GM12878 (cell line): ENCODE measurements around the gene MAN2B1. TPM values are rescaled to one million over a fixed set of nuclear protein-coding genes. Genes with fewer than 3 reads are reported as not detected.

Experiments
- ATAC-seq: fragments of 200-7000 bp; cut with Tn5 transposase; 3 replicates; pipeline ENCODE4 v1.9.1; 2020; ENCODE audit warnings: mild to moderate bottlenecking, moderate library complexity
- BruUV-seq: library from RNA; stranded (reverse); fragments of 400-500 nt; replicated peaks from 2 replicates; lab custom pipeline; 2021; lab: Mats Ljungman, UMichigan
- CTCF ChIA-PET: fragments of 300-600 bp; sonication (Branson Sonifier 250); formaldehyde crosslinking; extraction: SDS; loops from one replicate; lab custom pipeline; 2021; ENCODE audit warnings: inconsistent platforms; lab: Yijun Ruan, JAX
- POLR2A ChIA-PET: fragments of 350-600 bp; formaldehyde crosslinking; extraction: SDS; loops from one replicate; lab custom pipeline; 2021; ENCODE audit warnings: inconsistent platforms; lab: Charles Lee
- RAD21 ChIA-PET: fragments of 300-600 bp; sonication (Branson Sonifier 250); formaldehyde crosslinking; loops from one replicate; lab custom pipeline; 2023; ENCODE audit warnings: antibody characterized with exemption; ENCODE audit not compliant: unreplicated experiment; lab: Charles Lee
- SMC1A ChIA-PET: fragments of 300-600 bp; sonication (Branson Sonifier 250); formaldehyde crosslinking; loops from one replicate; lab custom pipeline; 2023; ENCODE audit not compliant: unreplicated experiment, uncharacterized antibody; lab: Charles Lee
- DNase-seq: peaks from one replicate; pipeline ENCODE4 v3.0.0-alpha.2; 2011; ENCODE audit warnings: low read depth, low spot score
- FAIRE-seq: peaks from 3 replicates; lab custom pipeline; 2011; peaks lifted over from hg19 to GRCh38; lab: Jason Lieb, UNC
- H2AFZ ChIP-seq: 2 replicates; pipeline ENCODE4 v1.6.0; 2011; ENCODE audit warnings: low read depth, low read length, control low read depth; ENCODE audit not compliant: control insufficient read depth
- H3K27ac ChIP-seq: 2 replicates; pipeline ENCODE4 v1.5.1; 2011; ENCODE audit warnings: control low read depth; ENCODE audit not compliant: control insufficient read depth, insufficient read depth
- H3K27me3 ChIP-seq, 2 experiments: replicated peaks in 1 of 2; 2 replicates each; pipeline versions ENCODE4 v1.6.0 to v1.6.1; 2011; ENCODE audit warnings: low read length in 1 of 2; ENCODE audit not compliant: control insufficient read depth in 2 of 2, insufficient read depth in 2 of 2
- H3K36me3 ChIP-seq, 2 experiments: 2 replicates each; pipeline ENCODE4 v1.5.1; 2011; ENCODE audit warnings: low read length in 1 of 2; ENCODE audit not compliant: control insufficient read depth in 2 of 2, insufficient read depth in 2 of 2
- H3K4me1 ChIP-seq: 2 replicates; pipeline ENCODE4 v1.6.1; 2011; ENCODE audit warnings: mild to moderate bottlenecking, low read length, moderate library complexity, mixed read lengths; ENCODE audit not compliant: control insufficient read depth, insufficient read depth
- H3K4me2 ChIP-seq: 2 replicates; pipeline ENCODE4 v1.6.0; 2011; ENCODE audit warnings: control low read depth; ENCODE audit not compliant: control insufficient read depth, insufficient read depth
- H3K4me3 ChIP-seq: fragments of 200-600 bp; sonication (generic); 2 replicates; pipeline ENCODE4 v1.5.1; 2016
- H3K79me2 ChIP-seq: 2 replicates; pipeline ENCODE4 v1.6.0; 2011; ENCODE audit warnings: low read length; ENCODE audit not compliant: control insufficient read depth, insufficient read depth
- H3K9ac ChIP-seq: 2 replicates; pipeline ENCODE4 v1.8.0; 2011; ENCODE audit warnings: low read length, control low read depth, mixed read lengths; ENCODE audit not compliant: control insufficient read depth, insufficient read depth
- H3K9me3 ChIP-seq: replicated peaks from 3 replicates; pipeline ENCODE4 v1.5.1; 2011; ENCODE audit warnings: mild to moderate bottlenecking, low read length; ENCODE audit not compliant: control insufficient read depth, insufficient read depth
- H4K20me1 ChIP-seq: 2 replicates; pipeline ENCODE4 v1.6.0; 2011; ENCODE audit not compliant: control insufficient read depth, insufficient read depth
- CHD4 ChIP-seq: fragments of 200-600 bp; sonication (generic); IDR thresholded peaks from 2 replicates; pipeline ENCODE4 v1.6.1; 2016; ENCODE audit warnings: mild to moderate bottlenecking
- CREB1 ChIP-seq: IDR thresholded peaks from 2 replicates; pipeline ENCODE4 v1.6.1; 2012; ENCODE audit warnings: low read depth, mild to moderate bottlenecking, inconsistent platforms
- CTCF ChIP-seq, 3 experiments: IDR thresholded peaks in 2 of 3; conservative IDR thresholded peaks in 1 of 3; 2 replicates each; pipeline ENCODE4 v1.5.1; 2011; ENCODE audit warnings: low read depth in 3 of 3, low read length in 3 of 3, mild to moderate bottlenecking in 3 of 3, control low read depth in 2 of 3, moderate library complexity in 2 of 3, inconsistent platforms in 1 of 3, mixed read lengths in 1 of 3; ENCODE audit not compliant: control insufficient read depth in 2 of 3, insufficient read depth in 1 of 3; ENCODE audit errors: extremely low read depth in 1 of 3
- ELK1 ChIP-seq: IDR thresholded peaks from 2 replicates; pipeline ENCODE4 v1.6.1; 2012; ENCODE audit warnings: low read depth, low read length, improper control_type of control experiment
- HDAC2 ChIP-seq: fragments of 200-600 bp; sonication (generic); IDR thresholded peaks from 2 replicates; pipeline ENCODE4 v1.6.1; 2017
- HSF1 ChIP-seq: fragments of 150-350 bp; IDR thresholded peaks from 2 replicates; pipeline ENCODE4 v1.6.1; 2014; ENCODE audit warnings: mild to moderate bottlenecking, low read depth, low read length
- JUNB ChIP-seq: IDR thresholded peaks from 2 replicates; pipeline ENCODE4 v1.6.1; 2016; ENCODE audit warnings: antibody characterized with exemption, mild to moderate bottlenecking
- NFYA ChIP-seq: IDR thresholded peaks from 2 replicates; pipeline ENCODE4 v1.6.1; 2011; ENCODE audit warnings: low read depth, mild to moderate bottlenecking, low read length, improper control_type of control experiment, borderline replicate concordance
- NR2F1 ChIP-seq: fragments of 450-650 bp; conservative IDR thresholded peaks from 2 replicates; pipeline ENCODE4 v1.6.1; 2017; ENCODE audit warnings: mild to moderate bottlenecking
- RCOR1 ChIP-seq: conservative IDR thresholded peaks from 2 replicates; pipeline ENCODE4 v1.6.1; 2012; ENCODE audit warnings: low read depth, low read length, improper control_type of control experiment
- TAF1 ChIP-seq: IDR thresholded peaks from 2 replicates; pipeline ENCODE4 v1.6.1; 2011; ENCODE audit warnings: mild to moderate bottlenecking, low read depth, low read length, borderline replicate concordance
- TCF12 ChIP-seq: IDR thresholded peaks from 2 replicates; pipeline ENCODE4 v1.6.1; 2011; ENCODE audit warnings: low read depth, mild to moderate bottlenecking, low read length
- ZZZ3 ChIP-seq: IDR thresholded peaks from 2 replicates; pipeline ENCODE4 v1.6.1; 2011; ENCODE audit warnings: low read depth; ENCODE audit not compliant: control insufficient read depth, insufficient read length
- WGBS: methylation state at CpG from one replicate; pipeline ENCODE4 v1.1.6; 2016; ENCODE audit warnings: low lambda C conversion rate; ENCODE audit not compliant: insufficient replicate concordance, insufficient coverage; ENCODE audit errors: missing lambda C conversion rate; 5-methylcytosine and 5-hydroxymethylcytosine counted together
- in situ Hi-C: fragments of 300-500 bp; cut with MboI; formaldehyde crosslinking; loops from 9 replicates; pipeline ENCODE4 v1.14.3; 2018; ENCODE audit warnings: mixed read lengths
- intact Hi-C: fragments of 100-400 bp; cut with micrococcal nuclease; formaldehyde crosslinking; loops from one replicate; pipeline ENCODE4 v1.14.2; 2022; ENCODE audit not compliant: unreplicated experiment
- polyA plus RNA-seq, 11 experiments: library from polyadenylated mRNA; depleted of rRNA in 4 of 11; unstranded in 6 of 11; stranded (reverse) in 5 of 11; fragments of >200 nt; fragmentation: Nextera tagmentation in 4 of 11; fragmentation: Illumina TruSeq in 1 of 11; extraction: Ambion mirVana in 4 of 11; extraction: Trizol in 1 of 11; gene quantifications; 1 replicate in 1 of 11; 2 replicates in 10 of 11; pipeline versions ENCODE4 v1.2.1 to v1.2.3, GENCODE V29; 2011 to 2016; ENCODE audit warnings: inconsistent platforms in 2 of 11, missing spikeins in 2 of 11, low read depth in 1 of 11
- total RNA-seq, 4 experiments: library from RNA; depleted of rRNA in 3 of 4; stranded (reverse); fragments of >200 nt in 3 of 4; fragmentation: Illumina TruSeq in 1 of 4; extraction: Trizol in 1 of 4; gene quantifications; 2 replicates each; pipeline versions ENCODE4 v1.2.1 to v1.2.3, GENCODE V29; 2013 to 2021

The MAN2B1 gene
- total and polyA plus RNA-seq, 10 of the 15 experiments (the other 5 are each of a cell fraction or from before 2014, with no cell fraction given) = 7.6 to 224 (median 81.4) TPM

GRCh38 chr19:12687496-12688196 lies 21.1 kb upstream of the MAN2B1 start, which contains the start of gene GNG14:
TSS of gene GNG14 (plus strand) at chr19:12687998. CDS start at chr19:12688049, 51 bp downstream.
- DNase-seq = no peak
- no peak within 1 kb of the TSS for H3K27ac ChIP-seq
- BruUV-seq = no TSS peak
- no peak within 1 kb of the TSS for H2AFZ ChIP-seq
- TF ChIP-seq TAF1 (no peak), CHD4 (no peak), TCF12 (no peak), ZZZ3 (no peak), HDAC2 (no peak), CTCF (IDR thresholded peaks at IDR 0.05 in 2 of 3, conservative IDR thresholded peaks at IDR 0.05 in 1 of 3; ENCODE audit: control insufficient read depth in 2 of 3, extremely low read depth in 1 of 3, insufficient read depth in 1 of 3, low read depth in 3 of 3, low read length in 3 of 3) (no peak), NR2F1 (no peak), CREB1 (no peak), ELK1 (no peak), RCOR1 (no peak), NFYA (no peak), JUNB (no peak), HSF1 (no peak)
- TF ChIP-seq, all 136 proteins: peak for 0
- ATAC-seq = no peak
- Histone ChIP-seq H3K4me3 (no peak within 1 kb of the TSS), H3K4me1 (no peaks in the 10 kb centered on the region), H3K27me3 (no peaks in the 10 kb centered on the region), H3K36me3 (peaks cover 0 to 2% of the 10 kb centered on the region in 2 experiments; a peak in 3 of 4 replicates), H4K20me1 (no peaks in the 10 kb centered on the region), H3K9ac (no peak within 1 kb of the TSS), H3K9me3 (no peaks in the 10 kb centered on the region), H3K79me2 (no peaks in the 10 kb centered on the region), H3K4me2 (no peak within 1 kb of the TSS)
- no peak for FAIRE-seq
- WGBS = 80% methylated on average over 9 of the region's 9 CpGs
- SMC1A ChIA-PET = interaction anchor here (0.6 kb wide), 1 partner anchor 176 kb away, joined by 3 read pairs; no protein-coding TSS in a partner anchor
- in situ Hi-C loops = no loop called here
- intact Hi-C loops = no loop called here
- POLR2A ChIA-PET = interaction anchor here (0.6 kb wide), 1 partner anchor 19 kb away, joined by 3 read pairs; a partner anchor contains a TSS
- CTCF ChIA-PET = no interaction called here
- RAD21 ChIA-PET = no interaction called here
